GM11168 (cell line): Measurements from ENCODE around the gene NMT2.
"Not testable (repeated sequence)": the region's sequence is repeated elsewhere in the genome, so short reads cannot be mapped to it uniquely, and the experiment has no call there.

ENCODE experiments used
- in situ Hi-C: fragments of 300-500 bp; cut with MboI; formaldehyde crosslinking; loops from one replicate; pipeline ENCODE4 v1.12.0; 2022; ENCODE audit warnings: low sequenced_read_pairs; ENCODE audit not compliant: unreplicated experiment

NMT2 gene

GRCh38 chr10:15168291-15168785, at the start of gene NMT2:
TSS of gene NMT2 (minus strand) at chr10:15168693. CDS start at chr10:15168612, 81 bp downstream.
- in situ Hi-C loops = no loop called here

GRCh38 chr10:15216700-15217099, 48.2 kb upstream of the NMT2 start:
- in situ Hi-C loops = no loop called here

DNA sequence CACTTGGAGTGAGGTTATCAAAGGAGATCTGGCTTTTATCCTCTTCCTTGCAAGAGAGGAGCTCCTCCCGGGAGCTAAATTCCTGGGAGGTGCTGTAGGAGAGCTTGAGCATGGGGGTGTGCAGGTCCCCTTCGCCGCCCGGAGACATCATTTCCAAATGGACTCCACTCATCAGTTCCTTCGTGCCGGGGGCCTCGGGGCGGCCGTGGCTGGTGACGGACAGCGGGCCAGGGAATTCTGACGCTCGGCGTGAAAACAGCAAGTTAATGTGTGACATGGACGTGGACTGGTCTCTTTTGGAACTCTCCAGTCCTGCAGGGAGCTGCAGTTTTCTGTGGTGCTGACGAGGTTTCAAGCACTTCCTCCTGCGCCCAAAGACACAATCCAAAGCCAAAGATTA, 45.7 kb upstream of the NMT2 start:
- in situ Hi-C loops = no loop called here

DNA sequence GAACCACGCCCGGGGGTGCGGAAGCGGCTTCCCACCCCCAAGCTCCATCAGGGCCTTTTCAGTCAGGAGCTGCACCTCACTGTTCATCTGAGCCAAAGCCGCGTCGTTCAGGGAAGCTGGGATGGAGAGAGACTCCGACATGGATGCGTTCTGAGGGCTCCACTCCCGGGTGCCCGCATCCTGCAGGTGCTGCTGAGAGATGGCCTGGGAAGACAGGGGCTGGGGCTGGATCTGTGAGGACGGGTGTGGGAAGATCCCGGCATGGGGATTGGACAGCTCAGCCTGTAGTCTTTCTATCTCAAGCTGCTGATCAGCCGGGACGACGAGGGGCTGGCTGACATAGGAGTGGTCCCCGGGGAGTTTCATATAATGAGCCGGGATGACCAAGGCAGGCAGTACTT, 45.0 kb upstream of the NMT2 start:
- in situ Hi-C loops = no loop called here

GRCh38 chr10:15211464-15211979, 43.0 kb upstream of the NMT2 start:
- in situ Hi-C loops = no loop called here

GRCh38 chr10:15210521-15210920, 42.0 kb upstream of the NMT2 start:
- in situ Hi-C loops = no loop called here

GRCh38 chr10:15209827-15210509, 41.5 kb upstream of the NMT2 start:
- in situ Hi-C loops = no loop called here

- in situ Hi-C loops = no loop called here
Measured at GRCh38 chr10:15208221-15208620, 39.7 kb upstream of the NMT2 start.

GRCh38 chr10:15207410-15207809, 38.9 kb upstream of the NMT2 start:
- in situ Hi-C loops = not testable (repeated sequence)

GRCh38 chr10:15202639-15203038, 34.1 kb upstream of the NMT2 start:
- in situ Hi-C loops = no loop called here

- in situ Hi-C loops = not testable (repeated sequence)
Measured at GRCh38 chr10:15202301-15202621, 33.8 kb upstream of the NMT2 start.

- in situ Hi-C loops = no loop called here
Measured at GRCh38 chr10:15201589-15202300, 33.3 kb upstream of the NMT2 start.

- in situ Hi-C loops = no loop called here
Measured at GRCh38 chr10:15200626-15201025, 32.1 kb upstream of the NMT2 start.

GRCh38 chr10:15197911-15198310, 29.4 kb upstream of the NMT2 start:
- in situ Hi-C loops = no loop called here

GRCh38 chr10:15197276-15197675, 28.8 kb upstream of the NMT2 start:
- in situ Hi-C loops = no loop called here

DNA sequence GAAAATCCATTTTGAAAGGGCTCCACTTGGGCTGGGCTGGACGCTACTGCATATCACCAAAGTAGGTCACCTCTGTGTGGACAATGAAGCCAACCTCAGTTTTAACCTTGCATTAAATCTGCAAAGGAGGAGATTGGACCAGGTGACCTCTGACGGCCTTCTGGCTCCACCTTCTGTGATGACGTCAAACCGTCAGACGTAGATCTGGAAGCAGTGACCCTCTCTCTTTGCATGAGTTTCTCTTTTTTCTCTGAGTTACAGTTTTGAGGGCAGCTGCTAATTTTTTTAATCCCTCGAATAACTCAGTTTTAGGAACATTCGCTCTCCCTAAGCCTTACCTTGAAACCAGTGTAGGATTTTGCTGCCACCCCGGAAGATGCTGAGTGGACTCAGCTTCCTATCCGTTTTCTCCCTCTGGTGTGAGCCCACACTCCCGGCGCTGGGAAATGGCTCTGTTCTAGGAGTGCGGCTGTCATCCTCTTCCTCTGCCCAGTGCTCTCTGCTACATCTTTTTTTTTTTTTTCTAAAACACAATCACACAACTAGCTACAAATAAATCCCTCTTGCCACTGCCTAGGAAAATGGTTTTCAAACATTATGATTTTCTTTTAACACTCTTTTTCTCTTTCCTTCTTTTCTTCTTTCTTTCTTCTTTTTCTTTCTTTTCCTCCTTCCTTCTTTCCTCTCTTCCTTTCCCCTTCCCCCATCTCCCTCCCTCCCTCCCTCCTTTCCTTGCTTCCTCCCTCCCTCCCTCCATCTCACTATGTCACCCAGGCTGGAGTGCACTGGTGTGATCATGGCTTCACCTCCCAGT, 27.7 kb upstream of the NMT2 start:
- in situ Hi-C loops = no loop called here

- in situ Hi-C loops = no loop called here
Measured at GRCh38 chr10:15189133-15189885, 20.8 kb upstream of the NMT2 start.

DNA sequence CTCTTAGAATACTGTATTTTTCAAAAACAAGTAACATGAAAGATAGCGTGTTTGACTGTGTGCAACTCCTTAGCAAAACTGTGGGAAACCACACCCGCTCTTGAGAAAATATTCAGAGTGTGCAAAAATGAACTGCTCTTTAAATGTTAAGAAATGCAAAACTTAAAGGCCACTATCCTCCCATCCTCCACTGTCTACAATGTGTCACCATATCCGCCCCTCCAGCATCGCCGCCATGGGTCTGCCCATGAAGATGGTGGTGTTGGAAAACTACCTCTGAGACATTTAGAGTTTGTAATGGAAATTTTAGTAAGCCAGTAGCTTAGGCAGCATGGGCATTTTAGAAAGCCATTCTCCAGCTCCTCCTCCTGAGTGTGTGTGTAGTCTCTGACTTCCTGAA, 20.1 kb upstream of the NMT2 start:
- in situ Hi-C loops = no loop called here

- in situ Hi-C loops = no loop called here
Measured at GRCh38 chr10:15183689-15184481, 15.4 kb upstream of the NMT2 start.
